ENCODE data around the gene TSPO. TPM values are rescaled to one million over a fixed set of nuclear protein-coding genes. Genes with fewer than 3 reads are reported as not detected.

TSPO gene
- total and polyA plus RNA-seq, 2 experiments from 2014 or later, result 34.6 to 44.7 TPM

- TF ChIP-seq EZH2phosphoT487 (IDR thresholded peaks at IDR 0.05; ENCODE audit: unreplicated experiment), result no peak
- TF ChIP-seq REST (IDR thresholded peaks at IDR 0.05; ENCODE audit: unreplicated experiment), result no peak
- TF ChIP-seq EZH2 (IDR thresholded peaks at IDR 0.05; ENCODE audit: low read depth, unreplicated experiment), result no peak
- TF ChIP-seq ZNF114 (CRISPR knock-in tag; IDR thresholded peaks at IDR 0.05), result no peak
- TF ChIP-seq ZNF331 (CRISPR knock-in tag; IDR thresholded peaks at IDR 0.05; ENCODE audit: low read depth), result no peak
- no peak for TF ChIP-seq NANOG (IDR thresholded peaks at IDR 0.05; ENCODE audit: borderline replicate concordance)
- TF ChIP-seq, protein P1, sequence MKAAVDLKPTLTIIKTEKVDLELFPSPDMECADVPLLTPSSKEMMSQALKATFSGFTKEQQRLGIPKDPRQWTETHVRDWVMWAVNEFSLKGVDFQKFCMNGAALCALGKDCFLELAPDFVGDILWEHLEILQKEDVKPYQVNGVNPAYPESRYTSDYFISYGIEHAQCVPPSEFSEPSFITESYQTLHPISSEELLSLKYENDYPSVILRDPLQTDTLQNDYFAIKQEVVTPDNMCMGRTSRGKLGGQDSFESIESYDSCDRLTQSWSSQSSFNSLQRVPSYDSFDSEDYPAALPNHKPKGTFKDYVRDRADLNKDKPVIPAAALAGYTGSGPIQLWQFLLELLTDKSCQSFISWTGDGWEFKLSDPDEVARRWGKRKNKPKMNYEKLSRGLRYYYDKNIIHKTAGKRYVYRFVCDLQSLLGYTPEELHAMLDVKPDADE (IDR thresholded peaks at IDR 0.05), result no peak
- TF ChIP-seq, protein P2, sequence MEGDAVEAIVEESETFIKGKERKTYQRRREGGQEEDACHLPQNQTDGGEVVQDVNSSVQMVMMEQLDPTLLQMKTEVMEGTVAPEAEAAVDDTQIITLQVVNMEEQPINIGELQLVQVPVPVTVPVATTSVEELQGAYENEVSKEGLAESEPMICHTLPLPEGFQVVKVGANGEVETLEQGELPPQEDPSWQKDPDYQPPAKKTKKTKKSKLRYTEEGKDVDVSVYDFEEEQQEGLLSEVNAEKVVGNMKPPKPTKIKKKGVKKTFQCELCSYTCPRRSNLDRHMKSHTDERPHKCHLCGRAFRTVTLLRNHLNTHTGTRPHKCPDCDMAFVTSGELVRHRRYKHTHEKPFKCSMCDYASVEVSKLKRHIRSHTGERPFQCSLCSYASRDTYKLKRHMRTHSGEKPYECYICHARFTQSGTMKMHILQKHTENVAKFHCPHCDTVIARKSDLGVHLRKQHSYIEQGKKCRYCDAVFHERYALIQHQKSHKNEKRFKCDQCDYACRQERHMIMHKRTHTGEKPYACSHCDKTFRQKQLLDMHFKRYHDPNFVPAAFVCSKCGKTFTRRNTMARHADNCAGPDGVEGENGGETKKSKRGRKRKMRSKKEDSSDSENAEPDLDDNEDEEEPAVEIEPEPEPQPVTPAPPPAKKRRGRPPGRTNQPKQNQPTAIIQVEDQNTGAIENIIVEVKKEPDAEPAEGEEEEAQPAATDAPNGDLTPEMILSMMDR (conservative IDR thresholded peaks at IDR 0.05; ENCODE audit: low read depth in 2 of 2), result no peak
- no peak for TF ChIP-seq JUNB (IDR thresholded peaks at IDR 0.05; ENCODE audit: unreplicated experiment)
- TF ChIP-seq POLR2AphosphoS5 (IDR thresholded peaks at IDR 0.05; ENCODE audit: low read depth), result no peak
Observed at GRCh38 chr22:43209523-43209890, 58.1 kb downstream of the TSPO start (continued).

GRCh38 chr22:43209971-43210370, 58.6 kb downstream of the TSPO start:
- Mint-ChIP-seq H3K27ac (no peak overlapping the region), H3K4me1 (peaks cover 10% of the 10 kb centered on the region), H3K36me3 (ENCODE audit: low read depth) (no peaks in the 10 kb centered on the region), H3K27me3 (ENCODE audit: insufficient read depth, low read depth, poor library complexity) (peaks cover 17% of the 10 kb centered on the region), H3K4me3 (no peak overlapping the region), H3K9me3 (no peaks in the 10 kb centered on the region)
- Histone ChIP-seq H3K9me2 (ENCODE audit: insufficient read depth) (no peaks in the 10 kb centered on the region), H3K4me2 (no peak overlapping the region), H2AFZ (no peak overlapping the region), H3K27me3 (ENCODE audit: insufficient read depth) (no peaks in the 10 kb centered on the region), H3K4me3 (no peak overlapping the region), H3F3A (replicated peaks; ENCODE audit: low read depth) (0 out of 2 replicates have a peak, but pooled peaks cover 4% of the 10 kb centered on the region), H4K20me1 (replicated peaks; ENCODE audit: insufficient read depth) (no peaks in the 10 kb centered on the region), H3K4me1 (ENCODE audit: insufficient read depth) (peaks cover 4% of the 10 kb centered on the region; the same call in 1 of the 2 replicates), H3K27ac (ENCODE audit: low read depth) (no peak overlapping the region), H3K79me2 (replicated peaks; ENCODE audit: insufficient read depth) (no peaks in the 10 kb centered on the region), H3K36me3 (ENCODE audit: insufficient read depth) (no peaks in the 10 kb centered on the region)
- DNase-seq (ENCODE audit: low spot score) (no peak), ATAC-seq (no peak)
- TF ChIP-seq ZNF114 (CRISPR knock-in tag; IDR thresholded peaks at IDR 0.05), result no peak
- TF ChIP-seq EZH2 (IDR thresholded peaks at IDR 0.05; ENCODE audit: low read depth, unreplicated experiment), result no peak
- TF ChIP-seq CREB1 (CRISPR knock-in tag; IDR thresholded peaks at IDR 0.05; ENCODE audit: low read depth), result no peak
- TF ChIP-seq, protein P2 (conservative IDR thresholded peaks at IDR 0.05; ENCODE audit: low read depth in 2 of 2), result no peak
- TF ChIP-seq EZH2phosphoT487 (IDR thresholded peaks at IDR 0.05; ENCODE audit: unreplicated experiment), result no peak
- TF ChIP-seq, protein P1 (IDR thresholded peaks at IDR 0.05), result no peak
- no peak for TF ChIP-seq REST (IDR thresholded peaks at IDR 0.05; ENCODE audit: unreplicated experiment)
- TF ChIP-seq ZNF331 (CRISPR knock-in tag; IDR thresholded peaks at IDR 0.05; ENCODE audit: low read depth), result no peak
- no peak for TF ChIP-seq NANOG (IDR thresholded peaks at IDR 0.05; ENCODE audit: borderline replicate concordance)
- TF ChIP-seq JUNB (IDR thresholded peaks at IDR 0.05; ENCODE audit: unreplicated experiment), result no peak
- no peak for TF ChIP-seq STAT1 (IDR thresholded peaks at IDR 0.05; ENCODE audit: unreplicated experiment)
- no peak for TF ChIP-seq POLR2AphosphoS5 (IDR thresholded peaks at IDR 0.05; ENCODE audit: low read depth)
